ENCODE measurements around the gene RNF149. TPM values are rescaled to one million over a fixed set of nuclear protein-coding genes. Genes with fewer than 3 reads are reported as not detected.
"Not testable (repeated sequence)": the region's sequence is repeated elsewhere in the genome, so short reads cannot be mapped to it uniquely, and the experiment has no call there.

RNF149 gene
- polyA plus RNA-seq (ENCODE audit: low read depth in 6 of 6) = 10 to 100 TPM; 13.2 to 27.1 (median 18.3) TPM

GRCh38 chr2:101308432-101309210, at the start of gene RNF149:
Gene RNF149, minus strand, starts transcription at chr2:101308701. Its CDS starts 113 bp downstream, at chr2:101308588.
- H3K4me3 Mint-ChIP-seq = peak within 1 kb of the TSS; percentile 77 to 94 (median 90)
- ATAC-seq (ENCODE audit: low read depth in 2 of 2) (peak; percentile 78), DNase-seq (peak; percentile 92)
- no peaks in the 10 kb centered on the region for H3K27me3 Mint-ChIP-seq
- H3K4me1 Mint-ChIP-seq = peaks cover 21 to 64% (median 46%) of the 10 kb centered on the region in 3 donors
- no peaks in the 10 kb centered on the region for H3K9me3 Mint-ChIP-seq
- H3K36me3 Mint-ChIP-seq = no peaks in the 10 kb centered on the region
- peak within 1 kb of the TSS; percentile 83 to 97 (median 95) for H3K27ac Mint-ChIP-seq

- no peak overlapping the region for H3K4me3 Mint-ChIP-seq
- DNase-seq = no peak
- no peak for ATAC-seq (ENCODE audit: low read depth in 2 of 2)
- peaks cover 4 to 8% (median 5%) of the 10 kb centered on the region in 3 donors for H3K27me3 Mint-ChIP-seq
- H3K4me1 Mint-ChIP-seq = peaks cover 14 to 18% (median 14%) of the 10 kb centered on the region in 3 donors
- H3K27ac Mint-ChIP-seq = no peak overlapping the region
- no peaks in the 10 kb centered on the region for H3K9me3 Mint-ChIP-seq
- peaks cover 0 to 5% of the 10 kb centered on the region in 2 donors for H3K36me3 Mint-ChIP-seq
Observed at GRCh38 chr2:101357376-101357775, 48.9 kb upstream of the RNF149 start.

GRCh38 chr2:101356521-101356920, 48.0 kb upstream of the RNF149 start:
- Mint-ChIP-seq H3K4me3 (no peak overlapping the region), H3K27ac (no peak overlapping the region), H3K9me3 (no peaks in the 10 kb centered on the region), H3K4me1 (peaks cover 6 to 9% (median 6%) of the 10 kb centered on the region in 3 donors), H3K36me3 (peaks cover 0 to 5% of the 10 kb centered on the region in 2 donors), H3K27me3 (peaks cover 4 to 8% (median 5%) of the 10 kb centered on the region in 3 donors)
- ATAC-seq (ENCODE audit: low read depth in 2 of 2) = no peak
- no peak for DNase-seq

GRCh38 chr2:101356055-101356454, 47.6 kb upstream of the RNF149 start:
- Mint-ChIP-seq H3K27me3 (peaks cover 5 to 8% (median 8%) of the 10 kb centered on the region in 3 donors), H3K9me3 (no peaks in the 10 kb centered on the region), H3K4me1 (peaks cover 1 to 5% (median 2%) of the 10 kb centered on the region in 3 donors), H3K27ac (no peak overlapping the region), H3K4me3 (no peak overlapping the region), H3K36me3 (peaks cover 0 to 5% of the 10 kb centered on the region in 2 donors)
- DNase-seq = no peak
- no peak for ATAC-seq (ENCODE audit: low read depth in 2 of 2)

- no peak overlapping the region for H3K27ac Mint-ChIP-seq
- peaks cover 0 to 5% of the 10 kb centered on the region in 2 donors for H3K36me3 Mint-ChIP-seq
- peaks cover 5 to 8% (median 8%) of the 10 kb centered on the region in 3 donors for H3K27me3 Mint-ChIP-seq
- H3K4me1 Mint-ChIP-seq = no peaks in the 10 kb centered on the region
- no peak overlapping the region for H3K4me3 Mint-ChIP-seq
- H3K9me3 Mint-ChIP-seq = no peaks in the 10 kb centered on the region
- no peak for DNase-seq
- no peak for ATAC-seq (ENCODE audit: low read depth in 2 of 2)
Observed at GRCh38 chr2:101355401-101356054, 47.0 kb upstream of the RNF149 start.

- H3K4me1 Mint-ChIP-seq = no peaks in the 10 kb centered on the region
- no peak overlapping the region for H3K27ac Mint-ChIP-seq
Observed at GRCh38 chr2:101354420-101355311, 46.2 kb upstream of the RNF149 start.

GRCh38 chr2:101352631-101353030, 44.1 kb upstream of the RNF149 start:
- not testable (repeated sequence) for H3K4me3 Mint-ChIP-seq; ATAC-seq (ENCODE audit: low read depth in 2 of 2); H3K27me3 Mint-ChIP-seq; DNase-seq; H3K4me1 Mint-ChIP-seq; H3K36me3 Mint-ChIP-seq; H3K27ac Mint-ChIP-seq; H3K9me3 Mint-ChIP-seq

More at GRCh38 chr2:101354420-101355311, 46.2 kb upstream of the RNF149 start:
- DNase-seq (no peak), ATAC-seq (ENCODE audit: low read depth in 2 of 2) (no peak)
- H3K4me3 Mint-ChIP-seq = no peak overlapping the region
- peaks cover 5 to 8% (median 8%) of the 10 kb centered on the region in 3 donors for H3K27me3 Mint-ChIP-seq
- no peaks in the 10 kb centered on the region for H3K9me3 Mint-ChIP-seq
- H3K36me3 Mint-ChIP-seq = no peaks in the 10 kb centered on the region

- ATAC-seq (ENCODE audit: low read depth in 2 of 2) (no peak), DNase-seq (no peak)
- Mint-ChIP-seq H3K27ac (no peak overlapping the region), H3K36me3 (no peaks in the 10 kb centered on the region), H3K9me3 (no peaks in the 10 kb centered on the region), H3K27me3 (peaks cover 5 to 8% (median 8%) of the 10 kb centered on the region in 3 donors), H3K4me1 (no peaks in the 10 kb centered on the region), H3K4me3 (no peak overlapping the region)
Observed at GRCh38 chr2:101351207-101351606, 42.7 kb upstream of the RNF149 start.

GRCh38 chr2:101349893-101350662, 41.6 kb upstream of the RNF149 start:
- Mint-ChIP-seq H3K4me1 (no peaks in the 10 kb centered on the region), H3K27ac (peak overlapping the region in 1 of 6 donors; percentile 17), H3K4me3 (no peak overlapping the region), H3K27me3 (peaks cover 5 to 8% (median 8%) of the 10 kb centered on the region in 3 donors), H3K9me3 (no peaks in the 10 kb centered on the region), H3K36me3 (no peaks in the 10 kb centered on the region)
- DNase-seq = no peak
- ATAC-seq (ENCODE audit: low read depth in 2 of 2) = no peak

GRCh38 chr2:101348883-101349282, 40.4 kb upstream of the RNF149 start:
- Mint-ChIP-seq H3K4me3 (no peak overlapping the region), H3K27ac (no peak overlapping the region), H3K27me3 (peaks cover 0 to 8% (median 0%) of the 10 kb centered on the region in 3 donors), H3K36me3 (no peaks in the 10 kb centered on the region), H3K9me3 (no peaks in the 10 kb centered on the region), H3K4me1 (no peaks in the 10 kb centered on the region)
- DNase-seq = no peak
- no peak for ATAC-seq (ENCODE audit: low read depth in 2 of 2)

- H3K4me1 Mint-ChIP-seq = peaks cover 4 to 11% (median 6%) of the 10 kb centered on the region in 3 donors
Observed at GRCh38 chr2:101346909-101347308, 38.4 kb upstream of the RNF149 start.

GRCh38 chr2:101344137-101344536, 35.6 kb upstream of the RNF149 start:
- Mint-ChIP-seq H3K27ac (peak overlapping the region in 2 of 6 donors; percentile 17 to 39), H3K27me3 (no peaks in the 10 kb centered on the region), H3K9me3 (no peaks in the 10 kb centered on the region), H3K4me1 (peaks cover 10 to 19% (median 12%) of the 10 kb centered on the region in 3 donors), H3K36me3 (no peaks in the 10 kb centered on the region), H3K4me3 (no peak overlapping the region)
- ATAC-seq (ENCODE audit: low read depth in 2 of 2) = no peak
- no peak for DNase-seq

More at GRCh38 chr2:101346909-101347308, 38.4 kb upstream of the RNF149 start:
- H3K36me3 Mint-ChIP-seq = no peaks in the 10 kb centered on the region
- no peak overlapping the region for H3K27ac Mint-ChIP-seq
- no peak overlapping the region for H3K4me3 Mint-ChIP-seq
- peaks cover 0 to 4% (median 0%) of the 10 kb centered on the region in 3 donors for H3K27me3 Mint-ChIP-seq
- ATAC-seq (ENCODE audit: low read depth in 2 of 2) = no peak
- H3K9me3 Mint-ChIP-seq = no peaks in the 10 kb centered on the region
- DNase-seq = no peak

Data from naive B cell (primary cell).